ENCODE data around the gene TRAPPC3. TPM values are rescaled to one million over a fixed set of nuclear protein-coding genes. Genes with fewer than 3 reads are reported as not detected.

Gene TRAPPC3
- total and polyA plus RNA-seq, 9 of the 15 experiments (the other 6 are each of a cell fraction or from before 2014, with no cell fraction given), result 20.6 to 141 (median 112) TPM

DNA sequence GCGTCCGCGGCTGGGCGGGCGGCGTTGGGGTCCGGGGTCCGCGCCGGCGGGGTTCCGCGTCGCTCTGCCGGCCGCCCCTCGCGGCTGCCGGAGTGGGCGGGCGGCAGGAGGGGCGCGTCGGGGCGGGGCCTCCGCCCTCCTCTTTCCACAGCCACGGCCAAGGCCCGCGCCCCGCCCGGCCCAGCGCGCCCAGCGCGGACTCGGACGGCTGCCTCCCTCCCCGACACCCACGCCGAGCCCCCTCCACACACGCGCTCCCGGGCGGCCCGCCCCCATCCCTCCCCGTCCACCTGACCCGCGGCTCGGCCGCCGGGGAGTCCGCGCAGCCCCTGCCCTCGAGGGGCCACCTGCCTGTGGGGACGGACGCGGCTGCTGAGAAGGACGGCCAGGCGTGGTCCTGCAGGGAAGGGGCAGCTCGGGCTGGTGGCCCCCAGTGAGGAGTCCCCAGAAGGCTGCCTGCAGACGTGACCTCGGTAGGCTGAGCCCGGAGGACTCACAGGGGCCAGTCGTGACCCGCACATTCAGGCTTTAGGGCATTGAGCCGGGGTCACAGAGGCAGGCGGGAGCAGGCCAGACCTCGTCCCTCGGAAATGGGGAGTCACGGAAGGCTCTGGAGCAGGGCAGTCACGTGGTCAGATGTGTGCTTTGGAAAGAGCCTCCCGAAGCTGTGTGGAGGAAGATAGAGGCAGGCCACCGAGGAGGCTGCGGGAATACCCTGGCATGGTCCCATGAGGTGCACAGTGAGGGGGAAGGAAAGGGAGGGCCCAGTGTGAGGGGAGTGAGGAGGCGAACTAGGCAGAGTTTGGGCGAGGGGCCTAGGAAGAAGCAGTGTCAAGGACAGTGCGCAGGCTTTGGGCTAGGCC, 23.9 kb downstream of the TRAPPC3 start, which contains the start of gene COL8A2 (continued):
- TF ChIP-seq ZNF143 (CRISPR knock-in tag; IDR thresholded peaks at IDR 0.05) (no peak), POU5F1 (IDR thresholded peaks at IDR 0.05; ENCODE audit: borderline replicate concordance, low read depth, low read length, partially characterized antibody) (no peak), THRAP3 (IDR thresholded peaks at IDR 0.05; ENCODE audit: borderline replicate concordance) (no peak), ELK3 (CRISPR knock-in tag; IDR thresholded peaks at IDR 0.05) (no peak), ZNF24 (IDR thresholded peaks at IDR 0.05) (no peak), L3MBTL2 (IDR thresholded peaks at IDR 0.05) (0 out of 2 replicates have a peak, but pooled peaks have one; percentile 32), KDM1A (IDR thresholded peaks at IDR 0.05) (no peak), FOXJ3 (CRISPR knock-in tag; IDR thresholded peaks at IDR 0.05) (no peak), THRA (IDR thresholded peaks at IDR 0.05) (no peak), RFX1 (IDR thresholded peaks at IDR 0.05) (no peak), RB1 (IDR thresholded peaks at IDR 0.05; ENCODE audit: low read depth) (no peak), CC2D1A (IDR thresholded peaks at IDR 0.05) (no peak), MAX (CRISPR knock-in tag; IDR thresholded peaks at IDR 0.05) (peak; percentile 57; the same call in 1 of the 2 replicates), FOXJ2 (tag; IDR thresholded peaks at IDR 0.05) (no peak), RAD51 (IDR thresholded peaks at IDR 0.05; ENCODE audit: borderline replicate concordance, low read depth) (peak; percentile 86), BDP1 (IDR thresholded peaks at IDR 0.05; ENCODE audit: insufficient read depth, insufficient read length) (no peak), SIN3A (IDR thresholded peaks at IDR 0.05; ENCODE audit: borderline replicate concordance in 2 of 2, control insufficient read depth in 1 of 2, low read depth in 2 of 2, low read length in 2 of 2) (no peak)
- TF ChIP-seq, protein P1, sequence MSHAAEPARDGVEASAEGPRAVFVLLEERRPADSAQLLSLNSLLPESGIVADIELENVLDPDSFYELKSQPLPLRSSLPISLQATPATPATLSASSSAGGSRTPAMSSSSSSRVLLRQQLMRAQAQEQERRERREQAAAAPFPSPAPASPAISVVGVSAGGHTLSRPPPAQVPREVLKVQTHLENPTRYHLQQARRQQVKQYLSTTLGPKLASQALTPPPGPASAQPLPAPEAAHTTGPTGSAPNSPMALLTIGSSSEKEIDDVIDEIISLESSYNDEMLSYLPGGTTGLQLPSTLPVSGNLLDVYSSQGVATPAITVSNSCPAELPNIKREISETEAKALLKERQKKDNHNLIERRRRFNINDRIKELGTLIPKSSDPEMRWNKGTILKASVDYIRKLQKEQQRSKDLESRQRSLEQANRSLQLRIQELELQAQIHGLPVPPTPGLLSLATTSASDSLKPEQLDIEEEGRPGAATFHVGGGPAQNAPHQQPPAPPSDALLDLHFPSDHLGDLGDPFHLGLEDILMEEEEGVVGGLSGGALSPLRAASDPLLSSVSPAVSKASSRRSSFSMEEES (CRISPR knock-in tag; IDR thresholded peaks at IDR 0.05), result peak; percentile 80
- TF ChIP-seq, protein P2, sequence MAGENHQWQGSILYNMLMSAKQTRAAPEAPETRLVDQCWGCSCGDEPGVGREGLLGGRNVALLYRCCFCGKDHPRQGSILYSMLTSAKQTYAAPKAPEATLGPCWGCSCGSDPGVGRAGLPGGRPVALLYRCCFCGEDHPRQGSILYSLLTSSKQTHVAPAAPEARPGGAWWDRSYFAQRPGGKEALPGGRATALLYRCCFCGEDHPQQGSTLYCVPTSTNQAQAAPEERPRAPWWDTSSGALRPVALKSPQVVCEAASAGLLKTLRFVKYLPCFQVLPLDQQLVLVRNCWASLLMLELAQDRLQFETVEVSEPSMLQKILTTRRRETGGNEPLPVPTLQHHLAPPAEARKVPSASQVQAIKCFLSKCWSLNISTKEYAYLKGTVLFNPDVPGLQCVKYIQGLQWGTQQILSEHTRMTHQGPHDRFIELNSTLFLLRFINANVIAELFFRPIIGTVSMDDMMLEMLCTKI (IDR thresholded peaks at IDR 0.05; ENCODE audit: partially characterized antibody), result no peak
- TF ChIP-seq, protein P3, sequence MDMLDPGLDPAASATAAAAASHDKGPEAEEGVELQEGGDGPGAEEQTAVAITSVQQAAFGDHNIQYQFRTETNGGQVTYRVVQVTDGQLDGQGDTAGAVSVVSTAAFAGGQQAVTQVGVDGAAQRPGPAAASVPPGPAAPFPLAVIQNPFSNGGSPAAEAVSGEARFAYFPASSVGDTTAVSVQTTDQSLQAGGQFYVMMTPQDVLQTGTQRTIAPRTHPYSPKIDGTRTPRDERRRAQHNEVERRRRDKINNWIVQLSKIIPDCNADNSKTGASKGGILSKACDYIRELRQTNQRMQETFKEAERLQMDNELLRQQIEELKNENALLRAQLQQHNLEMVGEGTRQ (CRISPR knock-in tag; IDR thresholded peaks at IDR 0.05), result peak; percentile 65

Measured in K562 (cell line).